Measurements from ENCODE around the gene MARK2.

MARK2 gene

DNA sequence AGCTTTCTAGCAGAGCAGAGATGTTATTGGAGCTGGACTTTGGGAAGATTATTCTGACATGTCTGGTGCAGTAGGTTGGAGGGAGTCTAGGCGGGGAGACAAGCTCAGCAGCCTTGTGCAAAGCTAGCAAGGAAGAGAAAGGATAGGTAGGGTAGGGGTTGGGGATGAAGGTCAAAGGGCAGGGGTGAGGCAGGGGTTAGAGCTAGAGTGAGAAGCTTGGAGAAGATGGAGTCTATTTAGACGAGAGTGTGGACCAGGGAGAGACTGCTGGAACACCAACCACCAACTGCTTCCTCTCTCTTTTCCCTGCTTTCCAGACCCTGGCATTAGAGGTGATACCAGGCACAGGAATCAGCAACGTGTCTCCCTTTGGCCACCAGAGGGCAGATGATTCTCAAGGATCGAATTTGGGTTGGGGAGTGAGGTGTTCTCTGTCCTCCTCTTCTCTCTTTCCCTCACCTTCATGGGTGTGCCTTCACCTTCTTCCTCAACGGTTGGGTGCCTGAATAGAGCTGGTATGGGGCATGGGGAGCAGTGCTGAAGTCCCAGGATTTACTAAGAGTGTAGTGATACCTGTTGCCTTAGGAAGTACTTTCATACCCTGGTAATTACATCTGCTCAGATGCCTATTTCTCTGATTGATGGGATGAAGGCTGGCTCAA, 1.8 kb upstream of the MARK2 start:
- Mint-ChIP-seq H3K4me3 (peak overlapping the region; percentile 56 to 88), H3K4me1 (ENCODE audit: low read depth in 2 of 2) (peaks cover 37% of the 10 kb centered on the region in 2 donors), H3K27ac (peak overlapping the region; percentile 69 to 91), H3K9me3 (no peaks in the 10 kb centered on the region), H3K36me3 (ENCODE audit: insufficient read depth) (peaks cover 14% of the 10 kb centered on the region), H3K27me3 (no peaks in the 10 kb centered on the region)
- ATAC-seq (replicated peaks) (no peak), DNase-seq (peak; percentile 71 to 82 (median 77))

- ATAC-seq (replicated peaks) (no peak), DNase-seq (no peak)
- Mint-ChIP-seq H3K4me1 (ENCODE audit: low read depth in 2 of 2) (peaks cover 37 to 39% of the 10 kb centered on the region in 2 donors), H3K36me3 (ENCODE audit: insufficient read depth) (peaks cover 19% of the 10 kb centered on the region), H3K4me3 (peak overlapping the region; percentile 88 to 89), H3K27ac (peak overlapping the region; percentile 91 to 92), H3K9me3 (no peaks in the 10 kb centered on the region), H3K27me3 (no peaks in the 10 kb centered on the region)
These were observed 1.2 kb upstream of the MARK2 start for GRCh38 chr11:63837739-63838138.

DNA sequence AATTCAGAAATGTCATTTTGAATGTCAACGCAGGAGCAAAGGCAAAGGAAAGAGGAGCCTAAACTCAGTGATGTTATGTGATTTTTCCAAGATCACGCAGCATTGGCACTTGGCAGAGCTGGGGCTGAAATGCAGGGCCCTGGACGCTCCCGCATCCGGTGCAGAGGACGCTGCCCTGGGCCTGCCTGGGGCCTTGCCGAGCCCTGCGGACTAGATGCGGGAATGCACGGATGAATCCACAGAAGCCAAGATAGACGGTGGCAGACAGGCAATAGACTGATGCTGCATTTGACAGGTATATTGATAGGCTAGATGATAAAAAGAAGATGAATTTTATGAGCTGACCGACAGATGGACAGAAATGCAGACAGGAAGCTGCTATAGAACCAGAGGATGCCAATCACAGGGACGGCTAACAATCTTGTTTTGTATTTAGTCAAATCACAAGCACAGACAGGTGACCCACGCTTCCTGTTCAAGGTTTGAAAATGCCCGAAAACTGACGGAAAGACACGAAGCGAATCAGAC, 696 bp upstream of the MARK2 start:
- H3K27me3 Mint-ChIP-seq, result no peaks in the 10 kb centered on the region
- peaks cover 24% of the 10 kb centered on the region for H3K36me3 Mint-ChIP-seq (ENCODE audit: insufficient read depth)
- peak overlapping the region; percentile 88 to 89 for H3K4me3 Mint-ChIP-seq
- H3K9me3 Mint-ChIP-seq, result no peaks in the 10 kb centered on the region
- H3K27ac Mint-ChIP-seq, result peak overlapping the region; percentile 91 to 92
- DNase-seq (no peak), ATAC-seq (replicated peaks) (no peak)
- H3K4me1 Mint-ChIP-seq (ENCODE audit: low read depth in 2 of 2), result peaks cover 41 to 44% of the 10 kb centered on the region in 2 donors

DNA sequence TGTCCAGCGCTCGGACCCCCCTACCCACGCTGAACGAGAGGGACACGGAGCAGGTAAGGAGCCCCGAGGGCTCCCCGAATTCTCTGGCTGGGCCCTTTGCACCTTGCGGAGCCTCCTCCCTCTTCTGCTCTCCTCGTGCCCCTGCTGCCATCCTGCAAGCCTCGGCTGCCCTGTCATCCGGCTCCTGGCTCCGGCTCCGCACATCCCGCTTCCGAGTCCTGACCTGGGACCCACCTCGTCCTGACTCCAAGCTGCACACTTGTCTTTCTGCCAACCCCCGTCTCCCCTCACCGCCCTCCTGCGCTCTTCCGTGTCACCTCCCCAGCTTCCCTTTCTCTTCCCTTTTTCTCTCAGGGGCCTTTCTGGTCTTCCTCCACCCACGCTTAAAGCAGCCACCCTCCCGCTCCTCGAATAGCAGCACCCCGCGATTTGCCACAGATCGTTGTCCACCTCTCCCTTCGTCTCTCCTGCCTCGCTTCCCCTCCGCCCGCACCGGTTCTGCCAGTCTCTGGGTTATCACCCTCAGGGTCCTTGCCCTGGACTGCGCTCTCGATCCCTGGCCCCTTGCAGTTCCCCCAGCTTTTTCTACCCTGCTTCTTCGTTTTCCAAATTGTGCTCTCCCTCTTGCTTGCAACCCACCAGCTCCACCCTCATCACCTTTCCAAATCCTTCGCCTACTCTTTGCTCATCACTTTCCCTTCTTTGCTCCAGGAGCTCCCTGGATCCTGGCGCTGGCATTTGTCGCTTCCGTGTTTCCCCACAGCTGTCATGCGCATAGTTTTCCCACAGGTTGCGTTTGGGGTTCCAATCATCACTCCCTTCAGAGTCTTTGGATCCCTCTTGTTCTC, 822 bp downstream of the MARK2 start:
- H3K9me3 Mint-ChIP-seq, result no peaks in the 10 kb centered on the region
- H3K27ac Mint-ChIP-seq, result peak overlapping the region; percentile 91 to 92
- no peaks in the 10 kb centered on the region for H3K27me3 Mint-ChIP-seq
- peaks cover 33% of the 10 kb centered on the region for H3K36me3 Mint-ChIP-seq (ENCODE audit: insufficient read depth)
- H3K4me3 Mint-ChIP-seq, result peak overlapping the region; percentile 88 to 89
- ATAC-seq (replicated peaks) (no peak), DNase-seq (no peak)
- H3K4me1 Mint-ChIP-seq (ENCODE audit: low read depth in 2 of 2), result peaks cover 50 to 56% of the 10 kb centered on the region in 2 donors

- peaks cover 54 to 63% of the 10 kb centered on the region in 2 donors for H3K4me1 Mint-ChIP-seq (ENCODE audit: low read depth in 2 of 2)
- no peaks in the 10 kb centered on the region for H3K9me3 Mint-ChIP-seq
- peak overlapping the region; percentile 91 to 92 for H3K27ac Mint-ChIP-seq
- DNase-seq (no peak), ATAC-seq (replicated peaks) (no peak)
- peaks cover 37% of the 10 kb centered on the region for H3K36me3 Mint-ChIP-seq (ENCODE audit: insufficient read depth)
- H3K4me3 Mint-ChIP-seq, result peak overlapping the region; percentile 88 to 89
- no peaks in the 10 kb centered on the region for H3K27me3 Mint-ChIP-seq
These were observed 1.6 kb downstream of the MARK2 start for GRCh38 chr11:63840356-63841060.

GRCh38 chr11:63841554-63841953, 2.6 kb downstream of the MARK2 start:
- DNase-seq (no peak), ATAC-seq (replicated peaks) (no peak)
- Mint-ChIP-seq H3K27me3 (no peaks in the 10 kb centered on the region), H3K9me3 (no peaks in the 10 kb centered on the region), H3K4me1 (ENCODE audit: low read depth in 2 of 2) (peaks cover 59 to 68% of the 10 kb centered on the region in 2 donors), H3K27ac (peak overlapping the region; percentile 91 to 92), H3K36me3 (ENCODE audit: insufficient read depth) (peaks cover 44% of the 10 kb centered on the region), H3K4me3 (peak overlapping the region; percentile 88 to 89)

GRCh38 chr11:63843041-63843440, 4.1 kb downstream of the MARK2 start:
- Mint-ChIP-seq H3K36me3 (ENCODE audit: insufficient read depth) (peaks cover 47% of the 10 kb centered on the region), H3K27ac (peak overlapping the region; percentile 69 to 92), H3K4me1 (ENCODE audit: low read depth in 2 of 2) (peaks cover 58 to 69% of the 10 kb centered on the region in 2 donors), H3K9me3 (no peaks in the 10 kb centered on the region), H3K4me3 (peak overlapping the region; percentile 36 to 40), H3K27me3 (no peaks in the 10 kb centered on the region)
- no peak for DNase-seq
- ATAC-seq (replicated peaks), result no peak

- H3K4me1 Mint-ChIP-seq (ENCODE audit: low read depth in 2 of 2), result peaks cover 62 to 78% of the 10 kb centered on the region in 2 donors
These were observed 5.9 kb downstream of the MARK2 start for GRCh38 chr11:63844836-63845235.

GRCh38 chr11:63845303-63845702, 6.4 kb downstream of the MARK2 start:
- no peaks in the 10 kb centered on the region for H3K9me3 Mint-ChIP-seq
- H3K4me1 Mint-ChIP-seq (ENCODE audit: low read depth in 2 of 2), result peaks cover 58 to 75% of the 10 kb centered on the region in 2 donors
- H3K27ac Mint-ChIP-seq, result peak overlapping the region; percentile 44 to 69
- ATAC-seq (replicated peaks) (no peak), DNase-seq (no peak)
- H3K27me3 Mint-ChIP-seq, result no peaks in the 10 kb centered on the region
- H3K4me3 Mint-ChIP-seq, result no peak overlapping the region
- H3K36me3 Mint-ChIP-seq (ENCODE audit: insufficient read depth), result peaks cover 42% of the 10 kb centered on the region

More at GRCh38 chr11:63844836-63845235, 5.9 kb downstream of the MARK2 start:
- no peaks in the 10 kb centered on the region for H3K27me3 Mint-ChIP-seq
- peak overlapping the region; percentile 69 to 92 for H3K27ac Mint-ChIP-seq
- H3K4me3 Mint-ChIP-seq, result no peak overlapping the region
- H3K9me3 Mint-ChIP-seq, result no peaks in the 10 kb centered on the region
- peaks cover 42% of the 10 kb centered on the region for H3K36me3 Mint-ChIP-seq (ENCODE audit: insufficient read depth)
- DNase-seq (no peak), ATAC-seq (replicated peaks) (no peak)

- Mint-ChIP-seq H3K27ac (peak overlapping the region; percentile 26 to 44), H3K9me3 (no peaks in the 10 kb centered on the region), H3K27me3 (no peaks in the 10 kb centered on the region), H3K4me1 (ENCODE audit: low read depth in 2 of 2) (peaks cover 56 to 72% of the 10 kb centered on the region in 2 donors), H3K36me3 (ENCODE audit: insufficient read depth) (peaks cover 45% of the 10 kb centered on the region), H3K4me3 (no peak overlapping the region)
- no peak for DNase-seq
- no peak for ATAC-seq (replicated peaks)
These were observed 7.0 kb downstream of the MARK2 start for GRCh38 chr11:63845911-63846310.

DNA sequence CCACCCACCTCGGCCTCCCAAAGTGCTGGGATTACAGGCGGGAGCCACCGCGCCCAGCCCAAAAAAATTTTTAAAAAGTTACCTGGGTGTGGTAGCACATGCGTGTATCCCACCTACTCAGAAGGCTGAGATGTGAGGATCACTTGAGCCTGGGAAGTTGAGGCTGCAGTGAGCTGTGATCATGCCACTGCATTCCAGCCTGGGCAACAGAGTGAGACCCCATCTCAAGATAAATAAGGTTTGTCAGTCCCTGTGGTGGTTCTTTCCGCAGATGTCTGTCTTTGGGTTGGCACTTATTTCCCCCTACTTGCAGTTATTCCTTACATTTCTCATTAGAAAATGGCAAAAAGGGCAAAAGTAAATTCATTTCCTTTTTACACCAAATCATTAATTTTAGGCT, 8.0 kb downstream of the MARK2 start:
- Mint-ChIP-seq H3K4me3 (no peak overlapping the region), H3K9me3 (no peaks in the 10 kb centered on the region), H3K27me3 (no peaks in the 10 kb centered on the region), H3K36me3 (ENCODE audit: insufficient read depth) (peaks cover 44% of the 10 kb centered on the region), H3K4me1 (ENCODE audit: low read depth in 2 of 2) (peaks cover 56 to 72% of the 10 kb centered on the region in 2 donors), H3K27ac (peak overlapping the region in 1 of 2 donors; percentile 84)
- no peak for DNase-seq
- ATAC-seq (replicated peaks), result no peak

- Mint-ChIP-seq H3K4me3 (no peak overlapping the region), H3K9me3 (no peaks in the 10 kb centered on the region), H3K27ac (peak overlapping the region; percentile 55 to 84), H3K36me3 (ENCODE audit: insufficient read depth) (peaks cover 41% of the 10 kb centered on the region), H3K4me1 (ENCODE audit: low read depth in 2 of 2) (peaks cover 58 to 72% of the 10 kb centered on the region in 2 donors), H3K27me3 (no peaks in the 10 kb centered on the region)
- ATAC-seq (replicated peaks) (no peak), DNase-seq (no peak)
These were observed 8.5 kb downstream of the MARK2 start for GRCh38 chr11:63847363-63847762.

GRCh38 chr11:63849691-63850090, 10.8 kb downstream of the MARK2 start:
- ATAC-seq (replicated peaks), result no peak
- Mint-ChIP-seq H3K27ac (peak overlapping the region; percentile 84 to 88), H3K4me1 (ENCODE audit: low read depth in 2 of 2) (peaks cover 46 to 55% of the 10 kb centered on the region in 2 donors), H3K9me3 (no peaks in the 10 kb centered on the region), H3K36me3 (ENCODE audit: insufficient read depth) (peaks cover 37% of the 10 kb centered on the region), H3K4me3 (peak overlapping the region in 1 of 2 donors; percentile 25), H3K27me3 (no peaks in the 10 kb centered on the region)
- DNase-seq, result no peak
